GM12878 (cell line): ENCODE data around the gene CAV2. TPM values are rescaled to one million over a fixed set of nuclear protein-coding genes. Genes with fewer than 3 reads are reported as not detected.

Source experiments
- ATAC-seq: fragments of 200-7000 bp; cut with Tn5 transposase; 3 replicates; pipeline ENCODE4 v1.9.1; 2020; ENCODE audit warnings: mild to moderate bottlenecking, moderate library complexity
- BruUV-seq: library from RNA; stranded (reverse); fragments of 400-500 nt; replicated peaks from 2 replicates; lab custom pipeline; 2021; lab: Mats Ljungman, UMichigan
- CTCF ChIA-PET: fragments of 300-600 bp; sonication (Branson Sonifier 250); formaldehyde crosslinking; extraction: SDS; loops from one replicate; lab custom pipeline; 2021; ENCODE audit warnings: inconsistent platforms; lab: Yijun Ruan, JAX
- POLR2A ChIA-PET: fragments of 350-600 bp; formaldehyde crosslinking; extraction: SDS; loops from one replicate; lab custom pipeline; 2021; ENCODE audit warnings: inconsistent platforms; lab: Charles Lee
- RAD21 ChIA-PET: fragments of 300-600 bp; sonication (Branson Sonifier 250); formaldehyde crosslinking; loops from one replicate; lab custom pipeline; 2023; ENCODE audit warnings: antibody characterized with exemption; ENCODE audit not compliant: unreplicated experiment; lab: Charles Lee
- SMC1A ChIA-PET: fragments of 300-600 bp; sonication (Branson Sonifier 250); formaldehyde crosslinking; loops from one replicate; lab custom pipeline; 2023; ENCODE audit not compliant: unreplicated experiment, uncharacterized antibody; lab: Charles Lee
- DNase-seq: peaks from one replicate; pipeline ENCODE4 v3.0.0-alpha.2; 2011; ENCODE audit warnings: low read depth, low spot score
- FAIRE-seq: peaks from 3 replicates; lab custom pipeline; 2011; peaks lifted over from hg19 to GRCh38; lab: Jason Lieb, UNC
- H2AFZ ChIP-seq: 2 replicates; pipeline ENCODE4 v1.6.0; 2011; ENCODE audit warnings: low read depth, low read length, control low read depth; ENCODE audit not compliant: control insufficient read depth
- H3K27ac ChIP-seq: 2 replicates; pipeline ENCODE4 v1.5.1; 2011; ENCODE audit warnings: control low read depth; ENCODE audit not compliant: control insufficient read depth, insufficient read depth
- H3K27me3 ChIP-seq, 2 experiments: replicated peaks in 1 of 2; 2 replicates each; pipeline versions ENCODE4 v1.6.0 to v1.6.1; 2011; ENCODE audit warnings: low read length in 1 of 2; ENCODE audit not compliant: control insufficient read depth in 2 of 2, insufficient read depth in 2 of 2
- H3K36me3 ChIP-seq, 2 experiments: 2 replicates each; pipeline ENCODE4 v1.5.1; 2011; ENCODE audit warnings: low read length in 1 of 2; ENCODE audit not compliant: control insufficient read depth in 2 of 2, insufficient read depth in 2 of 2
- H3K4me1 ChIP-seq: 2 replicates; pipeline ENCODE4 v1.6.1; 2011; ENCODE audit warnings: mild to moderate bottlenecking, low read length, moderate library complexity, mixed read lengths; ENCODE audit not compliant: control insufficient read depth, insufficient read depth
- H3K4me2 ChIP-seq: 2 replicates; pipeline ENCODE4 v1.6.0; 2011; ENCODE audit warnings: control low read depth; ENCODE audit not compliant: control insufficient read depth, insufficient read depth
- H3K4me3 ChIP-seq: fragments of 200-600 bp; sonication (generic); 2 replicates; pipeline ENCODE4 v1.5.1; 2016
- H3K79me2 ChIP-seq: 2 replicates; pipeline ENCODE4 v1.6.0; 2011; ENCODE audit warnings: low read length; ENCODE audit not compliant: control insufficient read depth, insufficient read depth
- H3K9ac ChIP-seq: 2 replicates; pipeline ENCODE4 v1.8.0; 2011; ENCODE audit warnings: low read length, control low read depth, mixed read lengths; ENCODE audit not compliant: control insufficient read depth, insufficient read depth
- H3K9me3 ChIP-seq: replicated peaks from 3 replicates; pipeline ENCODE4 v1.5.1; 2011; ENCODE audit warnings: mild to moderate bottlenecking, low read length; ENCODE audit not compliant: control insufficient read depth, insufficient read depth
- H4K20me1 ChIP-seq: 2 replicates; pipeline ENCODE4 v1.6.0; 2011; ENCODE audit not compliant: control insufficient read depth, insufficient read depth
- NFYA ChIP-seq: IDR thresholded peaks from 2 replicates; pipeline ENCODE4 v1.6.1; 2011; ENCODE audit warnings: low read depth, mild to moderate bottlenecking, low read length, improper control_type of control experiment, borderline replicate concordance
- ZNF274 ChIP-seq: IDR thresholded peaks from one replicate; pipeline ENCODE4 v1.8.0; 2011; ENCODE audit not compliant: insufficient read length, insufficient read depth
- WGBS: methylation state at CpG from one replicate; pipeline ENCODE4 v1.1.6; 2016; ENCODE audit warnings: low lambda C conversion rate; ENCODE audit not compliant: insufficient replicate concordance, insufficient coverage; ENCODE audit errors: missing lambda C conversion rate; 5-methylcytosine and 5-hydroxymethylcytosine counted together
- in situ Hi-C: fragments of 300-500 bp; cut with MboI; formaldehyde crosslinking; loops from 9 replicates; pipeline ENCODE4 v1.14.3; 2018; ENCODE audit warnings: mixed read lengths
- intact Hi-C: fragments of 100-400 bp; cut with micrococcal nuclease; formaldehyde crosslinking; loops from one replicate; pipeline ENCODE4 v1.14.2; 2022; ENCODE audit not compliant: unreplicated experiment
- polyA plus RNA-seq, 11 experiments: library from polyadenylated mRNA; depleted of rRNA in 4 of 11; unstranded in 6 of 11; stranded (reverse) in 5 of 11; fragments of >200 nt; fragmentation: Nextera tagmentation in 4 of 11; fragmentation: Illumina TruSeq in 1 of 11; extraction: Ambion mirVana in 4 of 11; extraction: Trizol in 1 of 11; gene quantifications; 1 replicate in 1 of 11; 2 replicates in 10 of 11; pipeline versions ENCODE4 v1.2.1 to v1.2.3, GENCODE V29; 2011 to 2016; ENCODE audit warnings: inconsistent platforms in 2 of 11, missing spikeins in 2 of 11, low read depth in 1 of 11
- total RNA-seq, 4 experiments: library from RNA; depleted of rRNA in 3 of 4; stranded (reverse); fragments of >200 nt in 3 of 4; fragmentation: Illumina TruSeq in 1 of 4; extraction: Trizol in 1 of 4; gene quantifications; 2 replicates each; pipeline versions ENCODE4 v1.2.1 to v1.2.3, GENCODE V29; 2013 to 2021
- TF ChIP-seq, protein P1 (sequence below): fragments of 450-650 bp; formaldehyde crosslinking; IDR thresholded peaks from 2 replicates; pipeline ENCODE4 v1.5.0; 2022; ENCODE audit warnings: mild to moderate bottlenecking, missing genetic modification characterization

CAV2 gene
- total and polyA plus RNA-seq, 10 of the 15 experiments (the other 5 are each of a cell fraction or from before 2014, with no cell fraction given) = 0.77 to 11.4 (median 2.5) TPM

DNA sequence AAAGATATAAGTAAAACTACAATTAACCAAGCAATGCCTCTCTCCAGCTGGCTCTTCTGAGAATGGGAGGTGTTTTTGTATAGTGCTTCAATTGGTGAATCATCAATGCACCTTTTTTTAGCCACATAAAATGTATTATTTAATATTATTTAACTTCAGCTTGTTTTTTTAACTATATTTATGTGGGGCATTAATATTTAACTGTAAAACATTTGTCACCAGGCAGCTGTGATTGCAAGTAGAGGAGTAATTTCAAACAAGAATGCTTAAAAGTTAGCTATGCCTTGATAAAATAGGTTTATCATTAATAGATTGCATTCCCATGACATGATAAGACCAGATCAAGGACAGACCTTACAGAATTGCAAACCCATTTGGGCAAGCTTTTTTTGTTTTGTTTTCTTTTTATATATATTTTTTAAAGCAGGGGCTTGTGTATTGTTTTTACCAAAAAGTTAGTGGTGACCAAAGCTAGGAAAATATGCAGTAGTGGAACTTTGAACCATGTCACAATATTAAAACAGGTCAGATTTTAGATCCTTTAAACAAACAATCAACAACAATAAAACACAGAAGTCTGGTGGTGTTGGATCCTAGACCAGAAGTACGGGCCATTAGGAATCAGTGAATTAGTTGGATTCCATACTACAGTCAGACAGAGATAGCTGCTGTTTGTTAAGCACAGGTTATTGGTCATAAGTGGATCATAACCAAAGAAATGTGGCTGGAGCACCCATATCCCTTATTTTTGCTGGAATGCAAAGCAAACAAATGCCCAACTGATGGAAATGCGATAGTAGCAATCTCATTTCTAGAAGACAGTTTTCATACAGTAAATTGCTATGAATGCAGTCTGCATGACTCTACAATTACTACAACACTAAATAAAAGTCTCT, 2.9 kb downstream of the CAV2 start:
- intact Hi-C loops = no loop called here
- no peak overlapping the region for H2AFZ ChIP-seq

More for the DNA sequence above, 2.9 kb downstream of the CAV2 start:
- WGBS = 94% methylated on average over 2 of the region's 2 CpGs
- SMC1A ChIA-PET = interaction anchor here (0.6 to 1.7 kb wide), 3 partner anchors 9 to 100 kb away, joined by 3 to 5 read pairs (median 4); no protein-coding TSS in a partner anchor
- Histone ChIP-seq H3K4me3 (no peak overlapping the region), H3K4me1 (peaks cover 12% of the 10 kb centered on the region), H3K27me3 (peaks cover 0 to 2% of the 10 kb centered on the region in 2 experiments; a peak in 1 of 4 replicates), H3K9me3 (no peaks in the 10 kb centered on the region), H3K9ac (no peak overlapping the region), H3K79me2 (no peaks in the 10 kb centered on the region), H3K4me2 (no peak overlapping the region), H3K36me3 (no peaks in the 10 kb centered on the region), H4K20me1 (no peaks in the 10 kb centered on the region), H3K27ac (no peak overlapping the region)
- RAD21 ChIA-PET = interaction anchor here (1.0 kb wide), 1 partner anchor 24 kb away, joined by 4 read pairs; no protein-coding TSS in a partner anchor
- TF ChIP-seq NFYA = no peak
- no peak for TF ChIP-seq ZNF274
- TF ChIP-seq, protein P1, sequence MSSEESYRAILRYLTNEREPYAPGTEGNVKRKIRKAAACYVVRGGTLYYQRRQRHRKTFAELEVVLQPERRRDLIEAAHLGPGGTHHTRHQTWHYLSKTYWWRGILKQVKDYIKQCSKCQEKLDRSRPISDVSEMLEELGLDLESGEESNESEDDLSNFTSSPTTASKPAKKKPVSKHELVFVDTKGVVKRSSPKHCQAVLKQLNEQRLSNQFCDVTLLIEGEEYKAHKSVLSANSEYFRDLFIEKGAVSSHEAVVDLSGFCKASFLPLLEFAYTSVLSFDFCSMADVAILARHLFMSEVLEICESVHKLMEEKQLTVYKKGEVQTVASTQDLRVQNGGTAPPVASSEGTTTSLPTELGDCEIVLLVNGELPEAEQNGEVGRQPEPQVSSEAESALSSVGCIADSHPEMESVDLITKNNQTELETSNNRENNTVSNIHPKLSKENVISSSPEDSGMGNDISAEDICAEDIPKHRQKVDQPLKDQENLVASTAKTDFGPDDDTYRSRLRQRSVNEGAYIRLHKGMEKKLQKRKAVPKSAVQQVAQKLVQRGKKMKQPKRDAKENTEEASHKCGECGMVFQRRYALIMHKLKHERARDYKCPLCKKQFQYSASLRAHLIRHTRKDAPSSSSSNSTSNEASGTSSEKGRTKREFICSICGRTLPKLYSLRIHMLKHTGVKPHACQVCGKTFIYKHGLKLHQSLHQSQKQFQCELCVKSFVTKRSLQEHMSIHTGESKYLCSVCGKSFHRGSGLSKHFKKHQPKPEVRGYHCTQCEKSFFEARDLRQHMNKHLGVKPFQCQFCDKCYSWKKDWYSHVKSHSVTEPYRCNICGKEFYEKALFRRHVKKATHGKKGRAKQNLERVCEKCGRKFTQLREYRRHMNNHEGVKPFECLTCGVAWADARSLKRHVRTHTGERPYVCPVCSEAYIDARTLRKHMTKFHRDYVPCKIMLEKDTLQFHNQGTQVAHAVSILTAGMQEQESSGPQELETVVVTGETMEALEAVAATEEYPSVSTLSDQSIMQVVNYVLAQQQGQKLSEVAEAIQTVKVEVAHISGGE (CRISPR knock-in tag) = no peak
- FAIRE-seq = no peak
- no peak for DNase-seq
- BruUV-seq = no TSS peak
- ATAC-seq = no peak
- in situ Hi-C loops = no loop called here
- POLR2A ChIA-PET = no interaction called here
- CTCF ChIA-PET = interaction anchor here (1.0 kb wide), 1 partner anchor 51 kb away, joined by 3 read pairs; no protein-coding TSS in a partner anchor
